KOPT-K1 (cell line): Measurements from ENCODE around the gene AOC1.

Experiments used
- H3K27ac ChIP-seq: fragments of 200-600 bp; sonication (generic); 2 replicates; pipeline ENCODE4 v1.5.1; 2016; ENCODE audit warnings: antibody characterized with exemption, mild to moderate bottlenecking, low read depth, low read length; ENCODE audit not compliant: poor library complexity, severe bottlenecking
- H3K36me3 ChIP-seq: fragments of 200-600 bp; sonication (generic); 2 replicates; pipeline ENCODE4 v1.5.1; 2017; ENCODE audit warnings: antibody characterized with exemption, mild to moderate bottlenecking, low read length, moderate library complexity; ENCODE audit not compliant: insufficient read depth
- H3K9me3 ChIP-seq: fragments of 200-600 bp; sonication (generic); 2 replicates; pipeline ENCODE4 v1.5.1; 2017; ENCODE audit warnings: antibody characterized with exemption, low read length, mild to moderate bottlenecking; ENCODE audit not compliant: insufficient read depth, poor library complexity, severe bottlenecking

The AOC1 gene

GRCh38 chr7:150862356-150862755 lies 10.0 kb downstream of the AOC1 start:
- Histone ChIP-seq H3K27ac (no peak overlapping the region), H3K36me3 (no peaks in the 10 kb centered on the region), H3K9me3 (peaks cover 12% of the 10 kb centered on the region)

- Histone ChIP-seq H3K27ac (no peak overlapping the region), H3K9me3 (peaks cover 13% of the 10 kb centered on the region), H3K36me3 (no peaks in the 10 kb centered on the region)
These were observed 11.6 kb downstream of the AOC1 start for GRCh38 chr7:150863946-150864345.

- Histone ChIP-seq H3K27ac (no peak overlapping the region), H3K36me3 (no peaks in the 10 kb centered on the region), H3K9me3 (peaks cover 25% of the 10 kb centered on the region)
These were observed 14.7 kb downstream of the AOC1 start for GRCh38 chr7:150866932-150867564.

GRCh38 chr7:150867605-150868004 lies 15.3 kb downstream of the AOC1 start:
- Histone ChIP-seq H3K27ac (no peak overlapping the region), H3K9me3 (peaks cover 26% of the 10 kb centered on the region), H3K36me3 (no peaks in the 10 kb centered on the region)

GRCh38 chr7:150869467-150869866 lies 17.1 kb downstream of the AOC1 start:
- Histone ChIP-seq H3K9me3 (peaks cover 26% of the 10 kb centered on the region), H3K36me3 (no peaks in the 10 kb centered on the region), H3K27ac (no peak overlapping the region)

- Histone ChIP-seq H3K36me3 (no peaks in the 10 kb centered on the region), H3K27ac (no peak overlapping the region), H3K9me3 (peaks cover 22% of the 10 kb centered on the region)
These were observed 19.3 kb downstream of the AOC1 start for GRCh38 chr7:150871601-150872000.

GRCh38 chr7:150874401-150875198 lies 22.3 kb downstream of the AOC1 start:
- H3K27ac ChIP-seq = no peak overlapping the region
- H3K36me3 ChIP-seq = no peaks in the 10 kb centered on the region
- peaks cover 17% of the 10 kb centered on the region for H3K9me3 ChIP-seq

GRCh38 chr7:150875791-150876190 lies 23.5 kb downstream of the AOC1 start:
- H3K36me3 ChIP-seq = no peaks in the 10 kb centered on the region
- no peak overlapping the region for H3K27ac ChIP-seq
- peaks cover 25% of the 10 kb centered on the region for H3K9me3 ChIP-seq

GRCh38 chr7:150876817-150877526 lies 24.7 kb downstream of the AOC1 start:
- Histone ChIP-seq H3K36me3 (no peaks in the 10 kb centered on the region), H3K27ac (no peak overlapping the region), H3K9me3 (peaks cover 29% of the 10 kb centered on the region)

GRCh38 chr7:150877536-150877935 lies 25.2 kb downstream of the AOC1 start:
- peaks cover 32% of the 10 kb centered on the region for H3K9me3 ChIP-seq
- H3K27ac ChIP-seq = no peak overlapping the region
- H3K36me3 ChIP-seq = no peaks in the 10 kb centered on the region

- H3K36me3 ChIP-seq = no peaks in the 10 kb centered on the region
- H3K27ac ChIP-seq = no peak overlapping the region
- peaks cover 37% of the 10 kb centered on the region for H3K9me3 ChIP-seq
These were observed 27.0 kb downstream of the AOC1 start for GRCh38 chr7:150879345-150879744.

- Histone ChIP-seq H3K36me3 (no peaks in the 10 kb centered on the region), H3K9me3 (peaks cover 54% of the 10 kb centered on the region), H3K27ac (no peak overlapping the region)
These were observed 28.9 kb downstream of the AOC1 start for GRCh38 chr7:150881189-150881588.

GRCh38 chr7:150890853-150891584 lies 38.7 kb downstream of the AOC1 start:
- Histone ChIP-seq H3K27ac (no peak overlapping the region), H3K36me3 (no peaks in the 10 kb centered on the region), H3K9me3 (peaks cover 28% of the 10 kb centered on the region)

- H3K27ac ChIP-seq = no peak overlapping the region
These were observed 39.4 kb downstream of the AOC1 start for GRCh38 chr7:150891740-150892139.

GRCh38 chr7:150895809-150896208 lies 43.5 kb downstream of the AOC1 start:
- no peak overlapping the region for H3K27ac ChIP-seq
- H3K9me3 ChIP-seq = peaks cover 18% of the 10 kb centered on the region
- H3K36me3 ChIP-seq = no peaks in the 10 kb centered on the region

More at GRCh38 chr7:150891740-150892139, 39.4 kb downstream of the AOC1 start:
- peaks cover 27% of the 10 kb centered on the region for H3K9me3 ChIP-seq
- H3K36me3 ChIP-seq = no peaks in the 10 kb centered on the region
